Measurements from ENCODE around the gene NDUFAF7. TPM values are rescaled to one million over a fixed set of nuclear protein-coding genes. Genes with fewer than 3 reads are reported as not detected.

NDUFAF7 gene
- total and polyA plus RNA-seq, 9 of the 15 experiments (the other 6 are each of a cell fraction or from before 2014, with no cell fraction given) = 14.9 to 41.6 (median 23.9) TPM

DNA sequence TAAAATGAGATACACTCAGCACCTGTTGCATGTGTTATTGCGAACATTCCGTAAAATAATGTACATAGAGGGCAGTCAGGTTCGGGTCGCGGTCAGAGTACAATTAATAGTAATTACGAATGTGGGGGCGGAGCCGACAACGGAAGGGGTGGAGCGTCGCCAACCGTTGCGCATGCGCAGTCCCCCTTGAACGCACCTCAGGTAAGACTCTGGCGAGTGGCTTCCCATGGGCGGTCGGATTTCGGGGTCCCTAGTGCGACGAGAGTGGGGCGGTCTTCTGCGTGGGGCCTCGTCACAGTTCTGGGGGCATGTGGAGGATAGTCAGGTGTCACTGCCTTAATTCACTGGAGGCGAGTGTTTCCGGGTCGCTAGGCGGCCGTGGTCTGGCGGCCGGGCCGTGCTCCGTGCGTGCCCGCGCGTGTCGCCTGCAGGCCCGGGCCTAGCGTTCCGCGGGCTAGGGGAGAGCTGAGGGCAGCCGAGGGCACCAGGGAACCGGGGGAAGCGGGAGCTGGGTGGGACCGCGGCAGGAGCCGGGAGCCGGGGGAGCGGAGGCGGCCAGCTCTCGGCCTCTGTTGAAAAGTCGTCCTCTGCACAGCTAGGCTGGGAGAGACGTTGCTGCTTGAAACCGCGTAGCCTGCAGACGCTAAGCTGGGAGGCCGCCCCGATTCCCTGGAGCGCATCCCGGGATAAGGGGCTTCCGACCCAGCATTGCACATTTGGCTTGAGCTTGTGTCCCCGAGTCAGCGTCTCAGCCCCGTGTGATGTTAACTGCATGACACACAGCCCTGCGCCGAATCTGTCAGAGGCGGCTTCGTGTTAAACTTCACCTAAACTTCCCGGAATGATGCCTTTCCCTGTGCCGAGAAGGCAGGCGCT lies 34.9 kb upstream of the NDUFAF7 start, which contains the start of gene CEBPZOS (continued):
- TF ChIP-seq, protein P1, sequence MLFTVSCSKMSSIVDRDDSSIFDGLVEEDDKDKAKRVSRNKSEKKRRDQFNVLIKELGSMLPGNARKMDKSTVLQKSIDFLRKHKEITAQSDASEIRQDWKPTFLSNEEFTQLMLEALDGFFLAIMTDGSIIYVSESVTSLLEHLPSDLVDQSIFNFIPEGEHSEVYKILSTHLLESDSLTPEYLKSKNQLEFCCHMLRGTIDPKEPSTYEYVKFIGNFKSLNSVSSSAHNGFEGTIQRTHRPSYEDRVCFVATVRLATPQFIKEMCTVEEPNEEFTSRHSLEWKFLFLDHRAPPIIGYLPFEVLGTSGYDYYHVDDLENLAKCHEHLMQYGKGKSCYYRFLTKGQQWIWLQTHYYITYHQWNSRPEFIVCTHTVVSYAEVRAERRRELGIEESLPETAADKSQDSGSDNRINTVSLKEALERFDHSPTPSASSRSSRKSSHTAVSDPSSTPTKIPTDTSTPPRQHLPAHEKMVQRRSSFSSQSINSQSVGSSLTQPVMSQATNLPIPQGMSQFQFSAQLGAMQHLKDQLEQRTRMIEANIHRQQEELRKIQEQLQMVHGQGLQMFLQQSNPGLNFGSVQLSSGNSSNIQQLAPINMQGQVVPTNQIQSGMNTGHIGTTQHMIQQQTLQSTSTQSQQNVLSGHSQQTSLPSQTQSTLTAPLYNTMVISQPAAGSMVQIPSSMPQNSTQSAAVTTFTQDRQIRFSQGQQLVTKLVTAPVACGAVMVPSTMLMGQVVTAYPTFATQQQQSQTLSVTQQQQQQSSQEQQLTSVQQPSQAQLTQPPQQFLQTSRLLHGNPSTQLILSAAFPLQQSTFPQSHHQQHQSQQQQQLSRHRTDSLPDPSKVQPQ (CRISPR knock-in tag; IDR thresholded peaks at IDR 0.05; ENCODE audit: borderline replicate concordance) = no peak
- peak; percentile 78; the same call in 1 of the 2 replicates for TF ChIP-seq FOXM1 (IDR thresholded peaks at IDR 0.05; ENCODE audit: low read depth)
- peak; percentile 50; the same call in 1 of the 2 replicates for TF ChIP-seq FOXM1 (CRISPR knock-in tag; IDR thresholded peaks at IDR 0.05; ENCODE audit: low read depth)
- TF ChIP-seq MYBL2 (IDR thresholded peaks at IDR 0.05; ENCODE audit: low read depth) = peak; percentile 91
- no peak for TF ChIP-seq MYBL2 (CRISPR knock-in tag; IDR thresholded peaks at IDR 0.05; ENCODE audit: borderline replicate concordance)
- TF ChIP-seq, protein P2, sequence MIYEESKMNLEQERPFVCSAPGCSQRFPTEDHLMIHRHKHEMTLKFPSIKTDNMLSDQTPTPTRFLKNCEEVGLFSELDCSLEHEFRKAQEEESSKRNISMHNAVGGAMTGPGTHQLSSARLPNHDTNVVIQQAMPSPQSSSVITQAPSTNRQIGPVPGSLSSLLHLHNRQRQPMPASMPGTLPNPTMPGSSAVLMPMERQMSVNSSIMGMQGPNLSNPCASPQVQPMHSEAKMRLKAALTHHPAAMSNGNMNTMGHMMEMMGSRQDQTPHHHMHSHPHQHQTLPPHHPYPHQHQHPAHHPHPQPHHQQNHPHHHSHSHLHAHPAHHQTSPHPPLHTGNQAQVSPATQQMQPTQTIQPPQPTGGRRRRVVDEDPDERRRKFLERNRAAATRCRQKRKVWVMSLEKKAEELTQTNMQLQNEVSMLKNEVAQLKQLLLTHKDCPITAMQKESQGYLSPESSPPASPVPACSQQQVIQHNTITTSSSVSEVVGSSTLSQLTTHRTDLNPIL (CRISPR knock-in tag; IDR thresholded peaks at IDR 0.05) = no peak
- TF ChIP-seq ZNF76 (CRISPR knock-in tag; IDR thresholded peaks at IDR 0.05; ENCODE audit: borderline replicate concordance) = 0 out of 2 replicates have a peak, but pooled peaks have one; percentile 43
- TF ChIP-seq FOXK1 (CRISPR knock-in tag; IDR thresholded peaks at IDR 0.05; ENCODE audit: borderline replicate concordance) = no peak
- TF ChIP-seq, protein P3, sequence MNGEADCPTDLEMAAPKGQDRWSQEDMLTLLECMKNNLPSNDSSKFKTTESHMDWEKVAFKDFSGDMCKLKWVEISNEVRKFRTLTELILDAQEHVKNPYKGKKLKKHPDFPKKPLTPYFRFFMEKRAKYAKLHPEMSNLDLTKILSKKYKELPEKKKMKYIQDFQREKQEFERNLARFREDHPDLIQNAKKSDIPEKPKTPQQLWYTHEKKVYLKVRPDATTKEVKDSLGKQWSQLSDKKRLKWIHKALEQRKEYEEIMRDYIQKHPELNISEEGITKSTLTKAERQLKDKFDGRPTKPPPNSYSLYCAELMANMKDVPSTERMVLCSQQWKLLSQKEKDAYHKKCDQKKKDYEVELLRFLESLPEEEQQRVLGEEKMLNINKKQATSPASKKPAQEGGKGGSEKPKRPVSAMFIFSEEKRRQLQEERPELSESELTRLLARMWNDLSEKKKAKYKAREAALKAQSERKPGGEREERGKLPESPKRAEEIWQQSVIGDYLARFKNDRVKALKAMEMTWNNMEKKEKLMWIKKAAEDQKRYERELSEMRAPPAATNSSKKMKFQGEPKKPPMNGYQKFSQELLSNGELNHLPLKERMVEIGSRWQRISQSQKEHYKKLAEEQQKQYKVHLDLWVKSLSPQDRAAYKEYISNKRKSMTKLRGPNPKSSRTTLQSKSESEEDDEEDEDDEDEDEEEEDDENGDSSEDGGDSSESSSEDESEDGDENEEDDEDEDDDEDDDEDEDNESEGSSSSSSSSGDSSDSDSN (IDR thresholded peaks at IDR 0.05; ENCODE audit: borderline replicate concordance in 1 of 2, low read depth in 2 of 2, low read length in 2 of 2) = peak in 1 of 2 experiments; percentile 51; a peak in 1 of 4 replicates
- TF ChIP-seq PHF20 (IDR thresholded peaks at IDR 0.05; ENCODE audit: partially characterized antibody) = peak; percentile 86
- TF ChIP-seq ZBTB17 (CRISPR knock-in tag; IDR thresholded peaks at IDR 0.05) = peak; percentile 60
- TF ChIP-seq, protein P4, sequence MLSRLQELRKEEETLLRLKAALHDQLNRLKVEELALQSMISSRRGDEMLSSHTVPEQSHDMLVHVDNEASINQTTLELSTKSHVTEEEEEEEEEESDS (CRISPR knock-in tag; IDR thresholded peaks at IDR 0.05) = no peak
- TF ChIP-seq, protein P5, sequence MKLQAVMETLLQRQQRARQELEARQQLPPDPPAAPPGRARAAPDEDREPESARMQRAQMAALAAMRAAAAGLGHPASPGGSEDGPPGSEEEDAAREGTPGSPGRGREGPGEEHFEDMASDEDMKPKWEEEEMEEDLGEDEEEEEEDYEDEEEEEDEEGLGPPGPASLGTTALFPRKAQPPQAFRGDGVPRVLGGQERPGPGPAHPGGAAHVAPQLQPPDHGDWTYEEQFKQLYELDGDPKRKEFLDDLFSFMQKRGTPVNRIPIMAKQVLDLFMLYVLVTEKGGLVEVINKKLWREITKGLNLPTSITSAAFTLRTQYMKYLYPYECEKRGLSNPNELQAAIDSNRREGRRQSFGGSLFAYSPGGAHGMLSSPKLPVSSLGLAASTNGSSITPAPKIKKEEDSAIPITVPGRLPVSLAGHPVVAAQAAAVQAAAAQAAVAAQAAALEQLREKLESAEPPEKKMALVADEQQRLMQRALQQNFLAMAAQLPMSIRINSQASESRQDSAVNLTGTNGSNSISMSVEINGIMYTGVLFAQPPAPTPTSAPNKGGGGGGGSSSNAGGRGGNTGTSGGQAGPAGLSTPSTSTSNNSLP (IDR thresholded peaks at IDR 0.05; ENCODE audit: borderline replicate concordance, low read depth, low read length) = peak; percentile 77; the same call in 1 of the 2 replicates
- no peak for TF ChIP-seq PHB2 (IDR thresholded peaks at IDR 0.05; ENCODE audit: low read depth)
- no peak for TF ChIP-seq MXI1 (IDR thresholded peaks at IDR 0.05; ENCODE audit: low read depth, low read length)
- no peak for TF ChIP-seq SP2 (IDR thresholded peaks at IDR 0.05; ENCODE audit: extremely low read depth, low read depth, low read length, poor library complexity, severe bottlenecking)

Measured in K562 (cell line).